ENCODE results near the gene VPS51.
A peak's percentile ranks its signal among the peaks of the same experiment; 100 is the strongest.

VPS51 gene

GRCh38 chr11:65121865-65122696 is 26.1 kb downstream of the VPS51 start, which contains the start of the genes FAU and MRPL49:
FAU (minus strand) TSS chr11:65122134; CDS start chr11:65121813, 321 bp downstream.
MRPL49 (plus strand) TSS chr11:65122321; CDS start chr11:65122347, 26 bp downstream.
- DNase-seq, result peak; percentile 98

DNA sequence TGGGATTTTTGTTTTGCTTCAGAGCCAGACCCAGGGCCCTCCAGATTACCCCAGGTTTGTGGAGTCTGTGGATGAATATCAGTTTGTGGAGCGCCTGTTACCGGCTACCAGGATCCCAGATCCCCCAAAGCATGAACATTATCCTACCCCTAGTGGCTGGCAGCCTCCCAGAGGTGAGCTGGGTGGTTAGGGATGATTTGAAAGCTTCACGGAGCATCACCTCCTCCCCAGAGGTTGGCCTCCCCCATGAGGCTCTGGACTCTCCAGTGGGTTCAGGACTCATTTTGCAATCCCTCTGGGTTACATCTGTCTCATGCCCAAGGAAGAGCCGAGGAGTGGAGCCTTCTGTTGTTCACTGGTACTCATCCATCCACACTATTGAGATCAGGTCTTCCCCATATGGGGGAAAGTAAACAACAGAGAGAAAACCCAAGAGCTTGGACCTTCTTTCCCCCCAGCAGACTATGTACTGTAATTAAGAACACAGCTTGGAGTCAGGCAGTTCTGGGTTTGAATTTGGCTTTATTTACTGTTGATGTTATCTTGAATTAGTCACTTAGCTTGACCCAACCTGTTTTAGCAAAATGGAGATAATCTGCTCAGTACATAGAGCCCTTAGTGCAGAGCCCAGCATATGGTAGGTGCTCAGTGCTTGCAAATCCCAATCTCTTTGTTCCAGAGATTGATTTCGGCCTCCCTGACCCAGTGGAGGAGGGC is 28.6 kb downstream of the VPS51 start:
- DNase-seq, result no peak

GRCh38 chr11:65125197-65126056 is 29.4 kb downstream of the VPS51 start:
- no peak for DNase-seq

DNA sequence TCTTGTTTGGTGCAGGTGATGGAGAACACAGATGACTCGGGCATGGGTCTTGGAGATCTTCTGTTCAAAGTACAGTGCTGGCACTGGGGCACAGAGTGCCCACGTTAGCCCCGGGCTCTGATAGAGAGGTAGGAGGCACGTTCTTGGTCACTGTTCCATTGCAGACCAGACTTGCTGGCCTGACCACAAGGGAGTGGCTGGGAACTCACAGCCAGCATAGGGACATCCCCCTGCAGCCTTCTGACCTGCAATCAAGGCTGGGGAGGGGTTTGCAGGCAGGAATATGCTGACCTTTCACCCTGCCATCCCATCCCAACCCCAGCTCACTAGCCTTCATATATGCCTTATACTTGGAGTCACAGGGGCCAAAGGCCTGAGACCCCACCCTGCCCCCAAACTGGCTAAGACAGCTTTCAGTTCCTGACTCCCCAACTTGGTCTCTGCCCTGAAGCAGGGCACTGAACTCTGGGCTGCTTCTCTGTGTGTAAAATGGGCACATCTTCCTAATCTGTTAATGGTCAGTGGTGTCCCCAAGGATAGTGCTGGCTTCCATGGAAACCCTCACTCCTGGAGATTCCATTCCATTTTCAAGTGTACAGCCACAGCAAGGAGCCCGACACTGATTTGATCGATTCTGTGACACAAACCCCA is 30.7 kb downstream of the VPS51 start:
- no peak for DNase-seq

DNA sequence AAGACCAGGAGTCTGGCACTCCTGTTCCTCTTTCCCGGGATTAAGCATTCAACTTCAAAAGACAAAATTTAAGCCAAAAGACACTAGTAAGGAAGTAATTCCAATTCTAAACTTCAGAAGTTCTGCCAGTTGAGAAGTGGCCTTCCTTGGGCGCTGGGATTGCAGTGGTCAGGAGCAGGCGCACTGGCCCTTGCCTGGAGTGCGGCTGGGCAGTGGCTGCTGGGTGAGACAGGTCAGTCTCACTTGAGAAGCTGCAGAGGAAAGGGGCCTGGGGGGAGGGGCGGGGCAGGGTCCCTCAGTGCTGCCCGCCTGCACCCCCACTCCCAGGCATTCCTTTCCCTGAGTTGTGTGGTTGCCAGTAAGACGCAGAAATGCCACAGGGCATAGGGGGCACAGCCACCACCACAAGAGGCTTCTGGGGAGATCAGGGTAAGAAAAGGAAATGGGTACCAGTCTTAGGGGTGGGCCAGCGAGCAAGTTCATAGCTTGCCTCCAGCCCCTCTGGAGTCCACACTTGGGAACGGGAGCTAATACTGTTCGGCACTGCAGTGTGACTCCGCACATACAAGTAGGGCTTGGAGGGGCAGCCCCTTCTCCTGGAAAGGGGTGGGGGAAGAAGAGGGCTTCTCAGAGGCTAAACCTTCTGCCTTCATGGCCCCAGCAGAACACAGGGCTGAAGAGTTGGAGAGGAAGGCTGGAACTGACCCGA is 31.6 kb downstream of the VPS51 start:
- DNase-seq, result no peak

DNA sequence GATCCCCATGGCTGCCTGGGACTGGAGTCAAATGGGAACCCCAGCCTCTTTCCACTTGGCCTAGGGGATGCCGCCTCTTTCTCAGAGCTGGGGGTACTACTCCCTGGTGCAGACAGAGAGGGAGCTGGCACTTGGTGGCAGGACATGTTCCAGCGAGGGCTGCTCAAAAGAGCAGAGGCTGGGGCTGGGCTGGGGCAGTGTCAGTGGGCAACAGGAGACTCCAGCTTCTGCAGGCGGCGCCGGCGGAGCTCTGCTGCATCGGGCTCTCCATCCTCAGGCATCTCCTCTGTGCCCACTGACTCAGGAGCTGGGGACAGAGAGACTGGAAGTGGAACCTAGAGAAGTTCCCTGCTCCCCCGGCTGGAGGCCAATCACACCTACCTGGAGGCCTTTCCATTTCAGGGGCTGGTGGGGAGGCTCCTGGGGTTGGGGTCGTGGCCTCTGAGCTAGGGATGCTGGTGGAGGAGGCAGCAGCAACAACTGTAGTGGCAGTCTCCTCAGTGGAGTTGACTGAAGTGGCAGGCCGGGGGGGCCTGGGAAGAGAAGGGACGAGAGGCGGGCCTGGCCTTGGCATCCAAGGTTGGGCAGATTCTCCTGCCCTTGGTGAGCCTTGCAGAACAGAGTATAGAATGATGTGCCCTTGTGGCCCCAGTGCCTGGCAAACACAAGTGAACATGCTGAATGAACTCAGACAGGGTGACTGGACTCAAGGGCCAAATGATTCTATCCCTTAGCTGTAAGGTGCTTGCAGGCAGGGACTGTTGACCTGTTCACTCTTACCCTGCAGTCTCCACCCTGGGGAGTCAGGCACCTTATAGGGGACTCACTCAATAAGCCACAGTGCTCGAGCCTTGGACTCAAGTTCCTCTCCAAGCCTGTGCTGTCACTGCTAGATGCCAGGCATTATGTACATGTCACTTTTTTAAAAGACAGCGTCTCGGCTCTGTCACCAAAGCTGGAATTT is 32.5 kb downstream of the VPS51 start:
- DNase-seq, result no peak

DNA sequence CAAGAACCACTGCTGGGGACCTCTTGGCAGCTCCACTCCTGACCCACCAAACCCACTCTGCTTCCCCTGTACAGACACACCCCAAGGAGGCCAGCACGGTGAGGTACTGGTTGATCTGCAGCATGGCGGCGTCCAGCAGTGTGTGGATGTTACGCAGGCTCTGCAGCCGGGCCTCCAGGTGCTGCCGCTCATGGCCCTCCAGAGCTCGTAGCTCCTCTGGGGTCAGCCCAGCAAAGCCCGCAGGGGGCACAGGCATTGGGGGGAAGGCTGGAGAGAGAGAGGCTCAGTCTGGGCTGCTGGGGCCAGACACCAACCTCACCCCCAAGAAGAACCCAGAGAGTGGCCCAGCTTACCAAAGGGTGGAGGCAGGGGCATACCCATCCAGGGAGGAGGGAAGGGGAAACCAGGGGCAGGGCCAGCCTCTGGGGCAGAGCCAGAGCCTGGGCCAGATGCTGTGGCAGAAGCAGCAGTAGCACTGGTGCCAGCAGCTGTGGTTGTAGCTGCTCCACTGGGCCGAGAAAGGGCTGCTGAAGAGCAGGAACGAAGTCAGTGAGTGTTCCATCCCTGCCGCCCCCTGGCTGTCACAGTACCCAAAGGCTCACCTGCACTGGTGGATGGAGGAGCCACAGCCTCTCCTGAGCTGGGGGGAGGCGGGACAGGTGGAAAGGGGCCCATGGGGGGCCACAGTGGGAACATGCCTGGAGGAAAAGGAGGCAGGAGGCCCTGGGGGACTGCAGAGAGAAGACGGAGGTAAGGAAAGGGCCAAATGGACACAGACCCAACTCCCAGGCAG is 33.8 kb downstream of the VPS51 start:
- DNase-seq, result no peak

GRCh38 chr11:65130631-65131416 is 34.8 kb downstream of the VPS51 start:
- no peak for DNase-seq

DNA sequence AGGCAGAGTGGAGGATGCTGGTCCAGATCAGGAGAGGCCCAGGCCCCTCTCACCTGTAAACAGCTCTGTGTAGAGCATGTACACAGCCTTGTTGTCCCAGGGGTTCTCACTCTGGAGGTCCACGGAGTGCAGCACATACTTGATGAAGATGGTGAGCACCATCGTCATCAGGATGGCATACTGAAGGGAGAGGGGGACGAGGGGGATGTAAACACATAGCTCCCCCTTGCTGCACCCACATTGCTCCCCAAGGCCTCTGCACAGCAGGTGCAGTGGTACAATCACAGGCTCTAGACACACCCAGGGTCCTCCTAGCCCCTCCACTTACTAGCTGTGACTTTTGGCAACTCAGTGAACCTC is 35.4 kb downstream of the VPS51 start:
- DNase-seq, result no peak

DNA sequence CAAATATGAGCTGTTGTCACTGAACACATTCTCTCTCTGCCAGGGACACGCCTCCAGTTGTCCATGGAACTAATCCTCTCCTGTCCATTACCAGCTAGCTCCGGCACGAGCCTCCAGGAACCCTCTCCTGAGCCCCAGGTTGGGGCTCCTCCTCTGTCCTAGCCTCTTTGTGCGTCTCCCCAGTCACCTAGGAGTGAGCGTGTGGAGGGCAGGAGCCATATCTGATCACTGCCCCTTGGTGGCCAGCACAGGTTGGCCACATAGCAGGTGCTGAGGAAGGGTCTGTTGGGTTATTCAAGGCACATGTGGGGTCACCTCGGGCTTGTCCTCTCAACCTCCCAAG is 35.9 kb downstream of the VPS51 start:
- no peak for DNase-seq

DNA sequence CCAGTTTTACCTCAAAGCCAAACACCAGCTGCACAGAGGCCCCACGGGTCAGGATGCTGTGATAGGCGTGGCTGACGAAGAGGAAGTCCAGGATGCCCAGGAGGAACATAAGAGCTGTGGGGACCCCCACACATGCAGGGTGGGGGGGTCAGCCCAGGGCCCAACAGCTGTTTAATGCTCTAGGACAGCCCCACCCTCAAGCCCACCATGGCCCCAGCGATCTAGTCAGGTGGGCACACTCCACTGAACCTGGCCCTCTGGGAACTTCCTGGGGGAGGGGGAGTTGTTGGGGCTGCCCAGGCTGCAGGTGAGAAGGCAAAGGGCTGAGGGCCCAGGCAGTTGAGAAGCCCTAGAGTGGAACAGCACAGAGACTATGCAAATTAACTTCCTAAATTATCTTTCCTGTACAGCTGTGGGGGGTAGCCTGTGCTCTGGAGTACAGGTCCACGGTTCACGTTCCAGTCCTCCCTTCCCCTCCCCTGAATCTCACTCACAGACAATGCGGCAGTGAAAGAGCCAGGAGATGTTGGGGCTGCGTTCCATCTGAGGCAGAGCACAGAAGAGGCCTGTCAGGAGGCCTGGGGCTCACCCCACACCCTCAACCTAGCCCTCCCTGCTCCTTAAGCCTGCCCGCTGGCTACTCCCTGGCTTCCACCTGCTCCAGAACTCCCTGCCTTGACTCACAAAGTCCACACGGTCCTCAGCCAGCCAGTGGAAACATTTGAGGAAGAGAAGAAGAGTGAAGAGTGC is 36.4 kb downstream of the VPS51 start:
- DNase-seq, result no peak

DNA sequence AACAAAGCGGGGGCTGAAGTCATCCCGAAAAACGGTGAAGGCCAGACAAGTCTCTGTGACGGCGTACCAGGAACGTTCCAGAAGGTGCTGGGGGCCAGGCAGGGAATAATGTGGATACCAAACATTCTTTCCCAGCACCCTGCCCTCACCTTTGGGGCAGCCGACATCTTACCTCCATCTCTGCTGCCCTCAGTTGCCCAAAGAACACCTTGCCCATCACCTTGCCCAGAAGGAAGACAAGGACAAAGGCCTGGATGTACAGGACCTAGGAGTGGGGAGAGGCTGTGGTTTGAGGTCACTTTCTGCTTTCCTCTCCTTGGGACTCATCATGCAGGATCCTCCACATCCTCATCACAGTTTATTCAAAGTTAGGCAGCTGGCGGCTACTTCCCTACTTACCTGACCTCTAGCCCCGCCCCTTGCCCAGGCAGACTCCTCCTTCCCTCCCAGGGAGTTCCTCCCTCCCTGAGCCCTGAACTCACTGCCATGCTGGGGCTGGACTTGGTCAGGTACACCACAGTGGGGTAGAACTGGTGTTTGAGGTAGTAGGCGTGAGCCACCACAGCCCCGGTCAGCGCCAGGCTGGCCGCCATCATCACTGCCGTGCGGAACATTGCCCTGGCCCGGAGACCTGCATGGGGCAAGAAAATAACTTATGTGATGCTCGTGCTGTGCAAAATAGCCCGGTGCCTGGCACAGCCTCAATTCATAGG is 37.1 kb downstream of the VPS51 start:
- DNase-seq, result no peak

DNA sequence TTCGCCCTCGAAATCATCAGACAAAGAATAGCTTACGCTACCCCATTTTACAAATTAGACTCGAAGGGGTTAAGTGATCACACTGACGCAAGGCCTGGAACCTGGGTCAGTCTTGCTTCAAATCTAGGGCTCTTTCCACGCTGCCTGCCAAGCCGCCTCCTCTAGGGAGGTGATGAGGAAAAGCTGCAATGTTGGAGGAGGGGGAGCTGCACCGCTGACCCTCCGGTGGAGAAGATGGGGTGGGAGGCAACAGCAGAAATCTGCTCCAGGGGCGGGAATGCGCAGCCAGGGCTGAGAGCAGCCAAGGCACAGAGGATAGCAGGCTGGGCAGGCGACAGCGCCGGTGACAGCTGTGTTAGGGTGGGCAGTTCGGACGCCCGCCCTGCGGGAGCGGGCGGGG is 37.7 kb downstream of the VPS51 start:
- DNase-seq, result no peak

GRCh38 chr11:65134240-65134951 is 38.4 kb downstream of the VPS51 start, which contains the start of gene SYVN1:
SYVN1 (minus strand) TSS chr11:65134519; CDS start chr11:65133601, 918 bp downstream.
- peak; percentile 92 for DNase-seq

DNA sequence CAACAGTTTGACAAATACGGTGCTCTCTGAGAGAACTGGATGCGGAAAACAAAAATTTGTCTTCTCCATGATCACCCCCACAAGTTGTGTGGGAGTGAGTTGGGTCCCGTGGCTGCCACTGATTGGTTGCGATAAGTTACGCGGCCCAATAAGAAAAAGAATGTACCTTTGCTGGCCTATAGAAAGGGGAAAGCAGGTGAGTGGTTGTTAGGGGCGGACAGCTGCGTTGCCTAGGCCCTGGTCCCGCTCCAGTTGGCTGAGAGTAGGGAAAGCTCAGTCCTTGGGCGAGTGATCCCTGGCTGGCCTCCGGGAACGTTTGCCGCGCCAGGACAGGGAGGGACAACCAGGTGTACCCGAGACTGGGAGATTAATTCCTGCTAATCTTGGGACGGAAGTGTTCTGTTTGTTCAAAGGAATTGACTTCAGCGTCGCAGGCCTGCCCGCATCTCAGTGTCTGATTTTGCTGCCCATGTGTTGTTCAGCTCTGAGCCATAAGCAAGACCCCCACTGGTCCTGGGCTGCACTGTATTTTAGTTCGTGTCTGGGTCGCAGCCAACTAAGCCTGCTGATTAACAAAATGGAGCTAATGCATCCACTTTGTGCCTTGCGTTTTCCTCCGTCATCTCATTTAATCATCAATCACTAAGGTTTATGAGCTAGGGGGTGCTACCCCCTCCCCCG is 39.1 kb downstream of the VPS51 start:
- DNase-seq, result peak; percentile 97

- DNase-seq, result no peak
Measured at GRCh38 chr11:65135633-65136145, 39.7 kb downstream of the VPS51 start.

Data from NCI-H2171 treated with DMSO at 0.1 percent for 48 hours (cell line).